Stimulated activated CD8-positive, alpha-beta memory T cell treated with anti-CD3 and anti-CD28 coated beads, Interleukin-4, amount 100 ng/mL, for 1 hour (primary cell): Measurements from ENCODE around the gene RPS19BP1.
A peak's percentile ranks its signal among the peaks of the same experiment; 100 is the strongest.
"Not testable (repeated sequence)": the region's sequence is repeated elsewhere in the genome, so short reads cannot be mapped to it uniquely, and the experiment has no call there.

ENCODE experiments used
- DNase-seq, 2 donors: peaks; one replicate each; pipeline ENCODE4 v3.0.0-alpha.2; 2020; ENCODE audit warnings: low read depth in 2 of 2, low spot score in 1 of 2

Gene RPS19BP1

GRCh38 chr22:39514373-39514973 lies 18.1 kb downstream of the RPS19BP1 start:
- DNase-seq, result no peak

GRCh38 chr22:39513791-39514190 lies 18.8 kb downstream of the RPS19BP1 start:
- DNase-seq, result no peak

GRCh38 chr22:39512026-39512425 lies 20.5 kb downstream of the RPS19BP1 start:
- no peak for DNase-seq

GRCh38 chr22:39511226-39511625 lies 21.3 kb downstream of the RPS19BP1 start:
- no peak for DNase-seq

- no peak for DNase-seq
Measured at GRCh38 chr22:39510529-39511149, 21.9 kb downstream of the RPS19BP1 start.

- DNase-seq, result no peak
Measured at GRCh38 chr22:39508393-39508792, 24.2 kb downstream of the RPS19BP1 start.

GRCh38 chr22:39507021-39507420 lies 25.5 kb downstream of the RPS19BP1 start:
- DNase-seq, result not testable (repeated sequence)

- no peak for DNase-seq
Measured at GRCh38 chr22:39504071-39504470, 28.5 kb downstream of the RPS19BP1 start.

- no peak for DNase-seq
Measured at GRCh38 chr22:39503630-39504029, 28.9 kb downstream of the RPS19BP1 start.

GRCh38 chr22:39502789-39503409 lies 29.6 kb downstream of the RPS19BP1 start:
- DNase-seq, result no peak

- DNase-seq, result peak; percentile 82 to 84
Measured at GRCh38 chr22:39502109-39502788, 30.3 kb downstream of the RPS19BP1 start, which contains the start of gene MIEF1. Gene MIEF1, plus strand, starts transcription at chr22:39502290. Its CDS starts 9,005 bp downstream, at chr22:39511295.

GRCh38 chr22:39501644-39502108 lies 30.9 kb downstream of the RPS19BP1 start:
- DNase-seq, result no peak

GRCh38 chr22:39500101-39500500 lies 32.4 kb downstream of the RPS19BP1 start:
- DNase-seq, result no peak

GRCh38 chr22:39498802-39499201 lies 33.7 kb downstream of the RPS19BP1 start:
- DNase-seq, result no peak

- DNase-seq, result no peak
Measured at GRCh38 chr22:39498368-39498767, 34.2 kb downstream of the RPS19BP1 start.

GRCh38 chr22:39497429-39497828 lies 35.1 kb downstream of the RPS19BP1 start:
- DNase-seq, result no peak

- DNase-seq, result no peak
Measured at GRCh38 chr22:39496131-39496838, 36.3 kb downstream of the RPS19BP1 start.

- DNase-seq, result no peak
Measured at GRCh38 chr22:39494471-39495120, 38.0 kb downstream of the RPS19BP1 start.

- no peak for DNase-seq
Measured at GRCh38 chr22:39493759-39494158, 38.8 kb downstream of the RPS19BP1 start.

GRCh38 chr22:39492186-39492585 lies 40.4 kb downstream of the RPS19BP1 start:
- no peak for DNase-seq

GRCh38 chr22:39491696-39492095 lies 40.9 kb downstream of the RPS19BP1 start:
- no peak for DNase-seq
